ENCODE data around the gene RNF40.

DNA sequence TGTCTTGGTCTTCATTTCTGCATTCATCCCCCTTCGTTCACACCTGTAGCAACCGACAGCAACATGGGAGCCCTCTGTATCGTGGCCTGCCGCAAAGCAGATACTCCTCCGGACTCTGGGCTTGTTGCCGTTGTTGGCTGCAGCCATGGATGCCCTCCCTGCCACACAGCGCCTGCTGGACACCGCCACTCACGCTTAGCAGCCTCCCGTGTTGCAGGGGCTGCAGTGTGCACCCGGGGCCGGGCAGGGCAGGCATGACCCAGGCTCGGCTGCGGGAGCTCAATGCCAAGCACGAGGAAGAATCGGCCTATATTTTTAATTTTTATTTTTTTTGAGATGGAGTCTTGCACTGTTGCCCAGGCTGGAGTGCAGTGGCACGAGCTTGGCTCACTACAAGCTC is 59.8 kb downstream of the RNF40 start:
- TF ChIP-seq, protein P1, sequence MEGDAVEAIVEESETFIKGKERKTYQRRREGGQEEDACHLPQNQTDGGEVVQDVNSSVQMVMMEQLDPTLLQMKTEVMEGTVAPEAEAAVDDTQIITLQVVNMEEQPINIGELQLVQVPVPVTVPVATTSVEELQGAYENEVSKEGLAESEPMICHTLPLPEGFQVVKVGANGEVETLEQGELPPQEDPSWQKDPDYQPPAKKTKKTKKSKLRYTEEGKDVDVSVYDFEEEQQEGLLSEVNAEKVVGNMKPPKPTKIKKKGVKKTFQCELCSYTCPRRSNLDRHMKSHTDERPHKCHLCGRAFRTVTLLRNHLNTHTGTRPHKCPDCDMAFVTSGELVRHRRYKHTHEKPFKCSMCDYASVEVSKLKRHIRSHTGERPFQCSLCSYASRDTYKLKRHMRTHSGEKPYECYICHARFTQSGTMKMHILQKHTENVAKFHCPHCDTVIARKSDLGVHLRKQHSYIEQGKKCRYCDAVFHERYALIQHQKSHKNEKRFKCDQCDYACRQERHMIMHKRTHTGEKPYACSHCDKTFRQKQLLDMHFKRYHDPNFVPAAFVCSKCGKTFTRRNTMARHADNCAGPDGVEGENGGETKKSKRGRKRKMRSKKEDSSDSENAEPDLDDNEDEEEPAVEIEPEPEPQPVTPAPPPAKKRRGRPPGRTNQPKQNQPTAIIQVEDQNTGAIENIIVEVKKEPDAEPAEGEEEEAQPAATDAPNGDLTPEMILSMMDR (IDR thresholded peaks at IDR 0.05; ENCODE audit: poor library complexity), result no peak
- TF ChIP-seq EZH2 (IDR thresholded peaks at IDR 0.05; ENCODE audit: borderline replicate concordance) (no peak), EZH2phosphoT487 (IDR thresholded peaks at IDR 0.05; ENCODE audit: low read depth, severe bottlenecking, unreplicated experiment) (no peak)
